ENCODE measurements around the gene FLNC. TPM values are rescaled to one million over a fixed set of nuclear protein-coding genes. Genes with fewer than 3 reads are reported as not detected.

FLNC gene
- total and polyA plus RNA-seq, 10 donors: 0.21 to 1.8 (median 0.66) TPM

- WGBS, 5 donors: 80 to 97% (median 83%) methylated on average over 5 of the region's 5 CpGs
- H3K4me1 ChIP-seq: peaks cover 0 to 7% (median 2%) of the 10 kb centered on the region in 6 donors
- H3K36me3 ChIP-seq: no peaks in the 10 kb centered on the region
- intact Hi-C loops (cut with DNase I; ENCODE audit: low total_unique reads): no loop called here
- DNase-seq: no peak
- H3K27ac ChIP-seq: no peak overlapping the region
- no peak for TF ChIP-seq CTCF (IDR thresholded peaks at IDR 0.05 in 8 of 11, conservative IDR thresholded peaks at IDR 0.05 in 3 of 11)
- no peak for TF ChIP-seq POLR2A (IDR thresholded peaks at IDR 0.05)
- no peak for TF ChIP-seq POLR2AphosphoS5 (IDR thresholded peaks at IDR 0.05)
- H3K9me3 ChIP-seq: no peaks in the 10 kb centered on the region
- no peak overlapping the region for H3K4me3 ChIP-seq
- H3K27me3 ChIP-seq (replicated peaks in 1 of 7): no peaks in the 10 kb centered on the region
These were observed 15.3 kb downstream of the FLNC start for GRCh38 chr7:128845475-128845874.

- 78 to 92% (median 89%) methylated on average over 8 to 19 of the region's 19 CpGs for WGBS, 5 donors
- TF ChIP-seq POLR2AphosphoS5 (IDR thresholded peaks at IDR 0.05) (no peak), CTCF (IDR thresholded peaks at IDR 0.05 in 8 of 11, conservative IDR thresholded peaks at IDR 0.05 in 3 of 11) (no peak), POLR2A (IDR thresholded peaks at IDR 0.05) (no peak)
- H3K36me3 ChIP-seq: no peaks in the 10 kb centered on the region
These were observed 15.8 kb downstream of the FLNC start for GRCh38 chr7:128845987-128846386.

GRCh38 chr7:128846781-128847444 lies 16.7 kb downstream of the FLNC start:
- H3K4me3 ChIP-seq: no peak overlapping the region
- intact Hi-C loops (cut with DNase I; ENCODE audit: low total_unique reads): no loop called here
- 73 to 91% (median 79%) methylated on average over 14 of the region's 14 CpGs for WGBS, 5 donors
- no peaks in the 10 kb centered on the region for H3K9me3 ChIP-seq
- no peaks in the 10 kb centered on the region for H3K36me3 ChIP-seq
- no peaks in the 10 kb centered on the region for H3K27me3 ChIP-seq (replicated peaks in 1 of 7)
- H3K27ac ChIP-seq: no peak overlapping the region
- DNase-seq: no peak
- TF ChIP-seq POLR2A (IDR thresholded peaks at IDR 0.05) (no peak), POLR2AphosphoS5 (IDR thresholded peaks at IDR 0.05) (no peak), CTCF (IDR thresholded peaks at IDR 0.05 in 8 of 11, conservative IDR thresholded peaks at IDR 0.05 in 3 of 11) (no peak)
- H3K4me1 ChIP-seq: peaks cover 0 to 5% (median 2%) of the 10 kb centered on the region in 6 donors

More at GRCh38 chr7:128845987-128846386, 15.8 kb downstream of the FLNC start:
- peaks cover 0 to 7% (median 2%) of the 10 kb centered on the region in 6 donors for H3K4me1 ChIP-seq
- intact Hi-C loops (cut with DNase I; ENCODE audit: low total_unique reads): no loop called here
- H3K9me3 ChIP-seq: no peaks in the 10 kb centered on the region
- DNase-seq: no peak
- no peak overlapping the region for H3K27ac ChIP-seq
- H3K4me3 ChIP-seq: no peak overlapping the region
- no peaks in the 10 kb centered on the region for H3K27me3 ChIP-seq (replicated peaks in 1 of 7)

GRCh38 chr7:128847721-128848211 lies 17.6 kb downstream of the FLNC start:
- H3K27me3 ChIP-seq (replicated peaks in 1 of 7): peaks cover 0 to 6% (median 0%) of the 10 kb centered on the region in 7 donors
- intact Hi-C loops (cut with DNase I; ENCODE audit: low total_unique reads): no loop called here
- WGBS, 5 donors: 93 to 97% (median 94%) methylated on average over 14 to 17 of the region's 17 CpGs
- no peaks in the 10 kb centered on the region for H3K9me3 ChIP-seq
- DNase-seq: no peak
- no peak overlapping the region for H3K4me3 ChIP-seq
- H3K4me1 ChIP-seq: no peaks in the 10 kb centered on the region
- H3K27ac ChIP-seq: no peak overlapping the region
- no peaks in the 10 kb centered on the region for H3K36me3 ChIP-seq
- TF ChIP-seq POLR2A (IDR thresholded peaks at IDR 0.05) (no peak), POLR2AphosphoS5 (IDR thresholded peaks at IDR 0.05) (no peak), CTCF (IDR thresholded peaks at IDR 0.05 in 8 of 11, conservative IDR thresholded peaks at IDR 0.05 in 3 of 11) (no peak)
